K562 (cell line): Measurements from ENCODE around the gene ZNF426. TPM values are rescaled to one million over a fixed set of nuclear protein-coding genes. Genes with fewer than 3 reads are reported as not detected.

ENCODE experiments used
- C11orf30 ChIP-seq: fragments of 450-650 bp; IDR thresholded peaks from 2 replicates; pipeline ENCODE4 v1.6.1; 2016; ENCODE audit warnings: low read depth, mild to moderate bottlenecking
- CBX1 ChIP-seq: sonication (generic); IDR thresholded peaks from 2 replicates; pipeline ENCODE4 v1.6.1; 2016; ENCODE audit warnings: antibody characterized with exemption, low read depth, mild to moderate bottlenecking
- DEAF1 ChIP-seq: fragments of 450-650 bp; formaldehyde crosslinking; IDR thresholded peaks from 2 replicates; pipeline ENCODE4 v1.4.0; 2020; ENCODE audit warnings: mild to moderate bottlenecking, moderate library complexity
- E2F4 ChIP-seq: sonication (generic); formaldehyde crosslinking; IDR thresholded peaks from 2 replicates; pipeline ENCODE4 v1.8.0; 2022; ENCODE audit warnings: mild to moderate bottlenecking, low read depth, missing genetic modification reagents
- KDM2B ChIP-seq: fragments of 250-450 bp; sonication (Bioruptor Pico); IDR thresholded peaks from 2 replicates; pipeline ENCODE4 v1.8.0; 2021; ENCODE audit warnings: mild to moderate bottlenecking, moderate library complexity
- MAFG ChIP-seq: fragments of 450-650 bp; conservative IDR thresholded peaks from 2 replicates; pipeline ENCODE4 v1.6.1; 2016; ENCODE audit warnings: missing genetic modification characterization, missing compliant biosample characterization
- MAFK ChIP-seq: IDR thresholded peaks from 2 replicates; pipeline ENCODE4 v1.6.1; 2011; ENCODE audit warnings: low read length, improper control_type of control experiment
- MCM3 ChIP-seq: fragments of 450-650 bp; IDR thresholded peaks from 2 replicates; pipeline ENCODE4 v1.6.1; 2016
- PHF21A ChIP-seq: fragments of 450-650 bp; IDR thresholded peaks from 2 replicates; pipeline ENCODE4 v1.6.1; 2017; ENCODE audit warnings: low read depth, borderline replicate concordance
- PRMT5 ChIP-seq: sonication (generic); formaldehyde crosslinking; IDR thresholded peaks from 2 replicates; pipeline ENCODE4 v1.5.0; 2020; ENCODE audit warnings: missing genetic modification reagents
- RFX1 ChIP-seq: fragments of 450-650 bp; IDR thresholded peaks from 2 replicates; pipeline ENCODE4 v1.6.1; 2016; ENCODE audit warnings: mild to moderate bottlenecking, moderate library complexity
- STAT5B ChIP-seq: fragments of 250-450 bp; sonication (Bioruptor Pico); IDR thresholded peaks from 2 replicates; pipeline ENCODE4 v1.8.0; 2021; ENCODE audit warnings: mild to moderate bottlenecking, inconsistent platforms
- TEAD4 ChIP-seq, 2 experiments: sonication (generic) in 1 of 2; formaldehyde crosslinking in 1 of 2; IDR thresholded peaks; 2 replicates each; pipeline versions ENCODE4 v1.6.1 to v1.8.0; 2012 to 2022; ENCODE audit warnings: borderline replicate concordance in 1 of 2, inconsistent platforms in 1 of 2, low read length in 1 of 2, mild to moderate bottlenecking in 1 of 2, missing genetic modification reagents in 1 of 2
- ZMIZ1 ChIP-seq, 2 experiments: fragments of 150-350 bp in 1 of 2; IDR thresholded peaks; 2 replicates each; pipeline ENCODE4 v1.6.1; 2012 to 2016; ENCODE audit warnings: low read depth in 2 of 2, low read length in 2 of 2, mild to moderate bottlenecking in 1 of 2, moderate library complexity in 1 of 2
- ZNF316 ChIP-seq: fragments of 450-650 bp; IDR thresholded peaks from 2 replicates; pipeline ENCODE4 v1.6.1; 2016
- ZNF655 ChIP-seq: fragments of 250-450 bp; sonication (Bioruptor Pico); IDR thresholded peaks from 2 replicates; pipeline ENCODE4 v1.5.0; 2021
- polyA plus RNA-seq, 8 experiments: library from polyadenylated mRNA; depleted of rRNA in 4 of 8; stranded (reverse) in 5 of 8; unstranded in 3 of 8; fragments of >200 nt; fragmentation: Nextera tagmentation in 2 of 8; fragmentation: Illumina TruSeq in 1 of 8; extraction: Ambion mirVana in 2 of 8; extraction: Trizol in 1 of 8; gene quantifications; 2 replicates each; pipeline versions ENCODE4 v1.2.1 to v1.2.3, GENCODE V29; 2011 to 2014; ENCODE audit warnings: inconsistent platforms in 1 of 8, missing spikeins in 1 of 8
- total RNA-seq, 7 experiments: library from RNA; depleted of rRNA in 6 of 7; stranded (reverse); fragments of >200 nt in 6 of 7; fragmentation: Illumina TruSeq in 2 of 7; extraction: Trizol in 2 of 7; gene quantifications; 2 replicates each; pipeline versions ENCODE4 v1.2.1 to v1.2.3, GENCODE V29; 2011 to 2021; ENCODE audit warnings: low replicate concordance in 1 of 7
- TF ChIP-seq, protein P1 (sequence below): fragments of 250-450 bp; sonication (Bioruptor Pico); IDR thresholded peaks from 2 replicates; pipeline ENCODE4 v1.8.0; 2022; ENCODE audit warnings: inconsistent platforms, mild to moderate bottlenecking, moderate library complexity, borderline replicate concordance
- TF ChIP-seq, protein P2 (sequence below): fragments of 250-450 bp; sonication (Bioruptor Pico); IDR thresholded peaks from 2 replicates; pipeline ENCODE4 v1.5.0; 2021

The ZNF426 gene
- total and polyA plus RNA-seq, 9 of the 15 experiments (the other 6 are each of a cell fraction or from before 2014, with no cell fraction given), result 3.2 to 14.3 (median 6.9) TPM

- TF ChIP-seq KDM2B (CRISPR knock-in tag) (no peak), PHF21A (no peak), ZNF316 (peak; percentile 60), PRMT5 (CRISPR knock-in tag) (no peak), MAFG (0 out of 2 replicates have a peak, but pooled peaks have one; percentile 15), ZNF655 (CRISPR knock-in tag) (no peak), MAFK (peak; percentile 61), E2F4 (no peak), C11orf30 (peak; percentile 26; the same call in 1 of the 2 replicates), TEAD4 (IDR thresholded peaks at IDR 0.05; ENCODE audit: low read length) (no peak), TEAD4 (CRISPR knock-in tag; IDR thresholded peaks at IDR 0.05; ENCODE audit: borderline replicate concordance) (no peak), ZMIZ1 (IDR thresholded peaks at IDR 0.05; ENCODE audit: low read depth in 2 of 2, low read length in 2 of 2) (no peak), RFX1 (no peak), CBX1 (no peak), MCM3 (no peak), DEAF1 (CRISPR knock-in tag) (no peak), STAT5B (CRISPR knock-in tag) (no peak)
- TF ChIP-seq, protein P1, sequence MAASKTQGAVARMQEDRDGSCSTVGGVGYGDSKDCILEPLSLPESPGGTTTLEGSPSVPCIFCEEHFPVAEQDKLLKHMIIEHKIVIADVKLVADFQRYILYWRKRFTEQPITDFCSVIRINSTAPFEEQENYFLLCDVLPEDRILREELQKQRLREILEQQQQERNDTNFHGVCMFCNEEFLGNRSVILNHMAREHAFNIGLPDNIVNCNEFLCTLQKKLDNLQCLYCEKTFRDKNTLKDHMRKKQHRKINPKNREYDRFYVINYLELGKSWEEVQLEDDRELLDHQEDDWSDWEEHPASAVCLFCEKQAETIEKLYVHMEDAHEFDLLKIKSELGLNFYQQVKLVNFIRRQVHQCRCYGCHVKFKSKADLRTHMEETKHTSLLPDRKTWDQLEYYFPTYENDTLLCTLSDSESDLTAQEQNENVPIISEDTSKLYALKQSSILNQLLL (CRISPR knock-in tag), result no peak
- TF ChIP-seq, protein P2, sequence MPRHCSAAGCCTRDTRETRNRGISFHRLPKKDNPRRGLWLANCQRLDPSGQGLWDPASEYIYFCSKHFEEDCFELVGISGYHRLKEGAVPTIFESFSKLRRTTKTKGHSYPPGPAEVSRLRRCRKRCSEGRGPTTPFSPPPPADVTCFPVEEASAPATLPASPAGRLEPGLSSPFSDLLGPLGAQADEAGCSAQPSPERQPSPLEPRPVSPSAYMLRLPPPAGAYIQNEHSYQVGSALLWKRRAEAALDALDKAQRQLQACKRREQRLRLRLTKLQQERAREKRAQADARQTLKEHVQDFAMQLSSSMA, result no peak
Measured at GRCh38 chr19:9494096-9494495, 44.3 kb downstream of the ZNF426 start (continued).
